BLaER1 (cell line): Measurements from ENCODE around the gene NMB.
"Not testable (repeated sequence)": the region's sequence is repeated elsewhere in the genome, so short reads cannot be mapped to it uniquely, and the experiment has no call there.

Source experiments
- H3K27ac ChIP-seq: shearing (Covaris generic); formaldehyde crosslinking; 2 replicates; pipeline ENCODE4 v1.8.1; 2022
- H3K27me3 ChIP-seq: shearing (Covaris generic); formaldehyde crosslinking; 2 replicates; pipeline ENCODE4 v1.8.1; 2022
- H3K36me3 ChIP-seq: shearing (Covaris generic); formaldehyde crosslinking; 2 replicates; pipeline ENCODE4 v1.8.1; 2022
- H3K4me1 ChIP-seq: shearing (Covaris generic); formaldehyde crosslinking; 2 replicates; pipeline ENCODE4 v1.8.1; 2022
- H3K4me2 ChIP-seq: shearing (Covaris generic); formaldehyde crosslinking; 2 replicates; pipeline ENCODE4 v1.8.1; 2022
- H3K4me3 ChIP-seq: shearing (Covaris generic); formaldehyde crosslinking; 2 replicates; pipeline ENCODE4 v1.8.1; 2022
- H3K9ac ChIP-seq: shearing (Covaris generic); formaldehyde crosslinking; 2 replicates; pipeline ENCODE4 v1.8.1; 2022
- H3K9me3 ChIP-seq: shearing (Covaris generic); formaldehyde crosslinking; 2 replicates; pipeline ENCODE4 v1.8.1; 2022
- H4K20me1 ChIP-seq: shearing (Covaris generic); formaldehyde crosslinking; 2 replicates; pipeline ENCODE4 v1.8.1; 2022
- Cebpa-rat ChIP-seq: shearing (Covaris generic); IDR thresholded peaks from 2 replicates; pipeline ENCODE4 v1.8.1; 2022

Gene NMB

GRCh38 chr15:84658080-84658787 lies at the start of gene NMB:
Gene NMB, minus strand, starts transcription at chr15:84658199. Its CDS starts 47 bp downstream, at chr15:84658152.
- Histone ChIP-seq H3K4me3 (peak within 1 kb of the TSS; percentile 69), H3K36me3 (no peaks in the 10 kb centered on the region; the same call in 1 of the 2 replicates), H3K4me2 (peak within 1 kb of the TSS; percentile 97), H3K4me1 (peaks cover 50% of the 10 kb centered on the region), H3K27me3 (no peaks in the 10 kb centered on the region), H4K20me1 (no peaks in the 10 kb centered on the region), H3K27ac (peak within 1 kb of the TSS; percentile 85), H3K9ac (peak within 1 kb of the TSS; percentile 81), H3K9me3 (no peaks in the 10 kb centered on the region)
- no peak for TF ChIP-seq Cebpa-rat

- peaks cover 99% of the 10 kb centered on the region for H4K20me1 ChIP-seq
Observed at GRCh38 chr15:84703808-84704207, 45.8 kb upstream of the NMB start.

GRCh38 chr15:84702961-84703482 lies 45.0 kb upstream of the NMB start:
- Histone ChIP-seq H3K9ac (no peak overlapping the region), H4K20me1 (peaks cover 99% of the 10 kb centered on the region), H3K27me3 (no peaks in the 10 kb centered on the region), H3K4me3 (no peak overlapping the region), H3K9me3 (no peaks in the 10 kb centered on the region), H3K27ac (no peak overlapping the region), H3K36me3 (peaks cover 25% of the 10 kb centered on the region), H3K4me2 (no peak overlapping the region), H3K4me1 (no peaks in the 10 kb centered on the region)
- no peak for TF ChIP-seq Cebpa-rat

More at GRCh38 chr15:84703808-84704207, 45.8 kb upstream of the NMB start:
- Histone ChIP-seq H3K4me2 (no peak overlapping the region), H3K4me3 (no peak overlapping the region), H3K9ac (no peak overlapping the region), H3K4me1 (no peaks in the 10 kb centered on the region), H3K36me3 (peaks cover 25% of the 10 kb centered on the region), H3K27me3 (no peaks in the 10 kb centered on the region), H3K27ac (no peak overlapping the region), H3K9me3 (no peaks in the 10 kb centered on the region)
- no peak for TF ChIP-seq Cebpa-rat

- H3K4me1 ChIP-seq = no peaks in the 10 kb centered on the region
- H3K9me3 ChIP-seq = no peaks in the 10 kb centered on the region
- no peak overlapping the region for H3K4me3 ChIP-seq
- TF ChIP-seq Cebpa-rat = no peak
- no peak overlapping the region for H3K27ac ChIP-seq
- no peak overlapping the region for H3K4me2 ChIP-seq
- H4K20me1 ChIP-seq = peaks cover 95% of the 10 kb centered on the region
- H3K9ac ChIP-seq = no peak overlapping the region
- no peaks in the 10 kb centered on the region for H3K27me3 ChIP-seq
- peaks cover 15% of the 10 kb centered on the region for H3K36me3 ChIP-seq
Observed at GRCh38 chr15:84699538-84700191, 41.7 kb upstream of the NMB start.

- no peak overlapping the region for H3K4me3 ChIP-seq
- peaks cover 84% of the 10 kb centered on the region for H4K20me1 ChIP-seq
- 0 out of 2 replicates have a peak, but pooled peaks cover 4% of the 10 kb centered on the region for H3K36me3 ChIP-seq
- TF ChIP-seq Cebpa-rat = no peak
- no peak overlapping the region for H3K4me2 ChIP-seq
- H3K27me3 ChIP-seq = no peaks in the 10 kb centered on the region
- H3K9me3 ChIP-seq = no peaks in the 10 kb centered on the region
- no peak overlapping the region for H3K27ac ChIP-seq
- H3K4me1 ChIP-seq = no peaks in the 10 kb centered on the region
- no peak overlapping the region for H3K9ac ChIP-seq
Observed at GRCh38 chr15:84697236-84697990, 39.4 kb upstream of the NMB start.

GRCh38 chr15:84696757-84697156 lies 38.8 kb upstream of the NMB start:
- Histone ChIP-seq H3K9ac (no peak overlapping the region), H3K4me1 (no peaks in the 10 kb centered on the region), H3K4me3 (no peak overlapping the region), H3K9me3 (no peaks in the 10 kb centered on the region), H3K4me2 (no peak overlapping the region), H4K20me1 (peaks cover 78% of the 10 kb centered on the region), H3K36me3 (peaks cover 9% of the 10 kb centered on the region; the same call in 1 of the 2 replicates), H3K27ac (no peak overlapping the region), H3K27me3 (no peaks in the 10 kb centered on the region)
- TF ChIP-seq Cebpa-rat = no peak

- H3K27me3 ChIP-seq = no peaks in the 10 kb centered on the region
- TF ChIP-seq Cebpa-rat = no peak
- no peak overlapping the region for H3K9ac ChIP-seq
- H3K4me2 ChIP-seq = no peak overlapping the region
- H3K4me1 ChIP-seq = peaks cover 8% of the 10 kb centered on the region; the same call in 1 of the 2 replicates
- no peak overlapping the region for H3K27ac ChIP-seq
- peaks cover 68% of the 10 kb centered on the region for H3K36me3 ChIP-seq
- H3K4me3 ChIP-seq = no peak overlapping the region
- H3K9me3 ChIP-seq = peaks cover 19% of the 10 kb centered on the region
- peaks cover 15% of the 10 kb centered on the region; the same call in 1 of the 2 replicates for H4K20me1 ChIP-seq
Observed at GRCh38 chr15:84690342-84690741, 32.3 kb upstream of the NMB start.

- Histone ChIP-seq H3K9me3 (peaks cover 19% of the 10 kb centered on the region), H3K27me3 (no peaks in the 10 kb centered on the region), H3K9ac (no peak overlapping the region), H3K4me3 (no peak overlapping the region), H3K36me3 (peaks cover 71% of the 10 kb centered on the region), H3K4me1 (peaks cover 8% of the 10 kb centered on the region; the same call in 1 of the 2 replicates), H3K27ac (no peak overlapping the region), H3K4me2 (no peak overlapping the region), H4K20me1 (peaks cover 12% of the 10 kb centered on the region; the same call in 1 of the 2 replicates)
- no peak for TF ChIP-seq Cebpa-rat
Observed at GRCh38 chr15:84689858-84690257, 31.9 kb upstream of the NMB start.

GRCh38 chr15:84686446-84686845 lies 28.4 kb upstream of the NMB start:
- not testable (repeated sequence) for H3K27ac ChIP-seq, H3K4me3 ChIP-seq, H3K9ac ChIP-seq, H3K4me2 ChIP-seq, H4K20me1 ChIP-seq, H3K4me1 ChIP-seq, H3K27me3 ChIP-seq
- H3K9me3 ChIP-seq = peaks cover 18% of the 10 kb centered on the region
- peaks cover 91% of the 10 kb centered on the region for H3K36me3 ChIP-seq
